GM19238 (cell line): ENCODE data around the gene RGS6.

Experiments
- DNase-seq: peaks from one replicate; pipeline ENCODE4 v3.0.0; 2011; ENCODE audit warnings: low spot score; ENCODE audit not compliant: insufficient read length

RGS6 gene

DNA sequence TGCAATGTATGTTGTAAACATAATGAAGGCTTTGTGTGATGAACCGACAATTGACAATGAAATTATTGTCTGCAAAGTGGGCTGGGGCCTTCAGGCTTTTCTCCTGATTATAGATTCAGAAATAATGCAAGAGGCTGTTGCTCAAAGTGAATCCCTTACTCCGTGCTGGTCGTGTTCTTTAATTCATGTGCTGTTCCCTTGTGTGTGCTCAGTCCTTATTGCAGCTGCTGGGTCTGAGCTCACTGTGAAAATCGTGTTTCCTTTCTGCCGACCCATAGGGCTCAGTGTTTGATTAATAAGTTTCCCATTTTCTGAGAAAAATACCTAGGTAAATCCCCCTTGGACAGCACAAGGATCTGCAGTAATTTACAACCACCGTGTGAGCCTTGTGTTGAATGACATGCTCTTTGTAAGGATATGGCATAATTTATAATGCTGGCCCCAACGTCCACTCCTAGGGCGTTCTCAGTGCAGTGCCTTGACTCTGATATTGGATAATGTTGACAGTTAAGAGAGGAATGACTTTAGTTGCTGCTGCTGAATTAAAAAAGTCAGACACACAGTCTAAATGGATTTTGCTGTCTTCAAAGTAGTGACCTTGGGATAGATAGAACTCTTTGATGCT lies 81.6 kb downstream of the RGS6 start:
- DNase-seq = no peak

DNA sequence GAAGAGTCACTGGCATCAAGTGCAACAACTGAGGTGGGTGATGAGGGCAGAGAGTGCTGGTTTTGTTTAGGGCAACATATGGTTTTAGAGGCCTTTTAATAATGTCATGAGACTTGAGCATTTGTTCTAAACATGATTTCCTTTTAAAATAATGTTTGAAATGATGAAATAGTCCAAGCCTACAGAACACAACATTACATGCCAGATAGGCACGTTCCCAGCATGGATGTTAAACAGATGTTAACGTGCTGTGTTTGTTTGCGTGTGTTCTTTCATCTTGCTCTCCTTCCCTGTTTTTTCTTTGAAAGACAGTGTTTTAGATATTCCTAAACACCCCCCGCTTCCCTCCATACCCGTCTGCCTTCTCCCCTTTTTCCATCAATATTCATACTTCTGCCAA lies 82.3 kb downstream of the RGS6 start:
- DNase-seq = no peak

DNA sequence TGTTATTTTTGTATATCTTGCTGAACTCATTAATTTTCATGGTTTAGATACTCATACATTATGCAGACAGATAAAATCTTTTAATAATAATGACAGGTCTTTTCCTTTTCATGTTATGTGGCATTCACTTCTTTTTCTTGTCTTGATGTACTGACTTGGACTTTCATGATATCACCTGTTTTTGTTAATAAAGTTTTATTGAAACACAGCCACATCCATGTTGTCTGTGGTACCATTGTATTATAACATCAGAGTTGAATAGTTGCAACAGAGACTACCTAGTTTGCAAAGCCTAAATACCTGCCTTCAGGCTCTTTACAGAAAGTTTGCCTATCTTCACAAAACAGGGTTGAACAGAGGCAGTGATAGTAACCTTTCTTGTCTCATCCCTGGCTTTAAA lies 85.1 kb downstream of the RGS6 start:
- no peak for DNase-seq

DNA sequence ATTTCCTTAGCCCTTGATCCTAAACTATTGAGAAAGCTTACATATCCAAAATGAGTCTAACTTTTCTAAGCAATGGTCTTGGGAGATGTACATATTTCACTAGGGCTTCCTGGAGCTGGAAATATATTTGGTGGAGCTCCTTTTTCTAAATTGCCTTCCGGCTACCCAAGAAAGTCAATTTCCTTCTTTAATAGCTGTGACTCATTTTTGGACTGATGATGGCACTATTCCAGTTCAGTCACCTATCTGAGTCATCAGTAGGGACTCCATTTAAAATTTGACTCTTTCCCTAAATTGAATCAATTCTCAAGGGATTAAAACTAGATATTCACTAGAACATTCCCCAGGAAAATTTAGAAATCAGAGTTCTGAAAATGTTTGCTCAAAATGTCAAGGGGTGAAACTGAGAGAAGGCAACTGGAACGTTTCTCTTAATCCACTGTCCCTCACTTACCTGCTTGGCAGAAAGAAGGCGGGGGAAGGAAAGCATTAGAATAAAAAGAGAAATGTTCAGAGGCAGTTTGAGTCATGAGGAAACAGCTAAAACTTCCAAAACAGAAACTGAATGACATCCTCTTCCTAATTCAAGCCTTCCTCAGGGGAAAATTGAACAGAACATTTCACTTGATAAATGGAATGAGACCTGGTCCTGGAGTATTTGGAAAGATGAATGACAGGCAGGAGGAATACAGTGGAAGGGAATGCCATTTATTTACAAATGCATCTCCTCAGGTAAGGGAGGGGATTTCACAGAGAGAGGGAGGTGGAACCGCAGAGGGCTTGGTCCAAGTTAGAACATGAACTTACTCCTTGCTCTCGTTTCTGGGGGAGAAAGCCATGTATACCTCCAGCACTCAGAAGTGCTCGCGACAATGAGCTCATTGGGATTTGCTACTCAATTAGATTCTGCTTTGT lies 91.2 kb downstream of the RGS6 start:
- no peak for DNase-seq

DNA sequence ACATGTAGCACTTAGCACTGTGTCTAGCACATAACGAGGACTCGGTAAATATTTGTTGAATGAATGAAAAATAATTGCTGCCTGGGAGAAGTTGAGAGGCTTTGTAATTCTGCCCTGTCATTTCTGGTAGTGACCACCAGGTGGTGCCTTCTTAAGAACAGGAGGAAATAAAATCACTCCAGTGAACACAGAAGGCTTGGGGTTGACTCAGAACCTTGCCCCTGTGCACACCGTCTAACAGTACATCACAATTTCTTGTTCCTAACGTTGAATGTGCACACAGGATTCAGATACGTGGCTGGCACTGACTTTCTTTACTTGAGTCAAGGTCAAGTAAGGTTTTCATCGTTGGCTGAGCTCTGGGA lies 91.8 kb downstream of the RGS6 start:
- no peak for DNase-seq

DNA sequence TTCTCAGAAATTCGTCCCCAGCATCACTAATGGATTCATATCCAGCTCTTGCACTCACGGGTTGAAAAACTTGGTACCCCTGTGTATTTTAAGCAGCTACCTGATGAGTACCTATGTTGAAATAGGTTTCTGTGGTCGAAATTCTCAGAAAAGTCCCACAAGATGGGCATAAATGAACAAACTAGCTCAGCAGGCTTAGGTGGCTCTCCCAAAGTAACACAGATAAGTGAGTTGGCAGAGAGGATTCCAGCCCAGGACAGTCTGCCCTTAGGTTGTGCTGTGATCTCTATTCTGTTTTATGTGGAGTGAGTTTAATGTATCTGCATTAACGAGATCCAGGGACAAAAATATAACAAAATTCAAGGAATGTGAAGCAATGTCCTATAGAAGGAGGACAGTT lies 92.3 kb downstream of the RGS6 start:
- no peak for DNase-seq

DNA sequence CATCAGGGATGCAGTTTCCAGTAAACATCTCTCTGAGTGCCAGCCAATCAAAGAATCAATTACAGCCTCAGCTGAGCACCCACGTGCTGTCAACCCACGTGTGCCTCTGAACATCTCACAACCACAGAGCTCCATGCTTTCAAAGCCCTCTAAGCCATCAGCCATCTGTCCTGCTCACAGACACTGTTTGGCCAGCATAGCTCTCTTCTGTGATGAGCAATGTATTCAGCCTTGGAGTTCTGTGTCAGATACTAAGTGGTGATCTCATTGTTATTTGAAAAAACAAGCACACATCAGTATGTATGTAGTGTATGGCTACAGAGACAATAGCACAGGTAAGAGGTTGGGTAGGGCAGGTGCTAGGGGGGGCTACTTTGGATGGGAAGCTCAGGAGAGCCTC lies 94.3 kb downstream of the RGS6 start:
- DNase-seq = no peak

DNA sequence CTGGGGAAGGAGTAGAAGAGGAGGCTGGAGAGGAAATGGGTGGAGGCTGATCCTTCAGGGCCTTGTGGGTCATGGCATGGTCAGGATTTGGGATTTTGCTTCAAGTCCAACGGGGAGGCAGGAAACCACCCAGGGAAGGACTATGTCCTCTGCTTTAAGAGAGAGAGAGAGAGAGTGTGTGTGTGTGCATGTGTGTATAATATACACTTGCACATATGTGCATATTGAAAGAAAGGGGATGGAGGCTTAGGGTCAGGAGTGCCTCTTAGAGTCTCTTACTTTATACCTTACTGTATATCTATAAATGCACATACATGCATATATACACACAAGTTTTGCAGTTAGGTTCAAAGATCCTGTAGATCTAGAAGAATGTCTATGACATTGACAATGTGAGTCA lies 94.8 kb downstream of the RGS6 start:
- DNase-seq = no peak

DNA sequence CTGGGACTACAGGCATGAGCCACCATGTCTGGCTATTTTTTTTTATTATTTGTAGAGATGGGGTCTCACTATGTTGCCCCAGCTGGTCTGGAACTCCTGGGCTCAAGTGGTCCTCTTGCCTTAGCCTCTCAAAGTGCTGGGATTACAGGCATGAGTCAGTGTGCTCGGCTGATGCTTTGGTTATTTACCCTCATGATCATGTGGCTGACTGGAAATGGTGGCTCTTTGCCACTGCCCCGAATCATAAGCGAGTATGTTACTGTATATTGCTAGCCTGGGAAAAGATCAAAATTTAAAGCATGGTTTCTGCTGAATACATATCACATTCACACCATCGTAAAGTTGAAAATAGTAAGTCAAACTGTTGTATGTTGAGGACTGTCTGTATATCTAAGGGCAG lies 101.1 kb downstream of the RGS6 start:
- no peak for DNase-seq

DNA sequence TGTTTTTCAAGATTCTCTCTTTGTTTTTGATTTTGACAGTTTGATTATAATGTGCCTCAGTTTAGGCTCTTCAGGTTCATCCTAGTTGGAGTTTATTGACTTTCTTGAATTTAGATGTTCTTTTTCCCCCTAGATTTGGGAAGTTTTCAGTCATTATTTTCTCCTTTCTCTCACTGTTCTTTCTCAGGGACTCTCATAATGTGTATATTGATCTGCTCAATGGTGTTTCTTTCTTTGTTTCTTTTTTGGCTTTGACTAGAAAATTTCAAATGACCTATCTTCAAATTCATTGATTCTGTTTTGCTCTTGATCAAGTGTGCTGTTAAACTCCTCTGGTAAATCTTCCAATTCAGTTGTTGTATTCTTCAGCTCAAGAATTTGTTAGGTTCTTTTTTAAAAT lies 108.3 kb downstream of the RGS6 start:
- DNase-seq = no peak

DNA sequence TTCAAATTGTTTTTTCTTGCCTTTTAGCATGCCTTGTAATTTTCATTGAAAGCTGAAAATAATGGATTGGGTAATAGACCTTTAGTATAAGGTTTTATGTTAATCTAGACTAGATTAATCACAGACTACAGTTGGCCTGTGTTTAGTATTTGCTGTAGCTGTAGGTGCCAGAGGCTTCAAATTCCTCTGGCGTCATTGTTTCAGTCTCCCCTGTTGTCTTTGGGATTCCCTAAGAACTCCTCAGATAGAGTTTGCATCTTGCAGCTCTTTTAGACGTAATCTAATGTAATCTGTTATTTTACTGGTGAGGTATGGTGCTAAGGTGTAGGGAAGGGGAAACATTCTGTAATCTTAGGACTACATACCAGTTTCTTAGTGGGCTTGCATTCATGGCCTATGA lies 113.0 kb downstream of the RGS6 start:
- DNase-seq = no peak

DNA sequence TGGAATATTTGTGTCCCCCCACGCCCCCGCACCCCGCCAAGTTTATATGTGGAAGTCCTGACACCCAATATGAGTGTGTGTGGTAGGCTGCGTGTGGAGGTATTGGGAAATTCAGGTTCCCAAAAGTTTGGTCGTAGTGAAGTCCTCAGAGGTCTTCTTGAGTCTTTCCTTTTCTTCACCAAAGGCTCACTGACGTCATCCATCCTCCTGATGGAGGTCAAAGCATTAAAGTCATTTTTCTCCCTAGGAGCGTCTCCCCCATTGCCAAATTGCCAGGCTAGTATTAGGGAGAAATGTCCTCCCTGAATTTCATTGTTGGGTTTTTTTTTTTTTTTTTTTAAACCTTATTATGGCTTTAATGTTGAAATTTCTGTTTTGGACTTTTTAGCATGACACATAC lies 113.7 kb downstream of the RGS6 start:
- DNase-seq = no peak

DNA sequence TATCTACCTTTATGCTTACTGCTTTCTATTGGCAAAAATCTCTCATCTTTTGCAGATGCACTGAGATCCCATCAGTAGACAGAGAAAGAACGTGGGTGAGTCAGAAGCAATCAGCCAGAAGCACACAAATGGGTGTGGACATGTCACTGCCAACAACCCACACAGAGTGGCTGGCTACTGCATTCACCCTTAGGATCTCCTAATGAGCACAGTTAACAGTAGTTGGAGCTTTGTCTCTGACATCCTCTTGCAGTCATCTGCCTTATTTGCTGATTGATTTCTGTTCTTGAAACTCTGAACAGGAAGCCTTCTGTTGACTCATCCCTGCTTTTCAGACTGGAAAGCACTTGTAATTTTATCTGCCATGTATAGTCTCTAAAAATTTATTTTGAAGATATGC lies 117.2 kb downstream of the RGS6 start:
- peak; percentile 6 for DNase-seq

DNA sequence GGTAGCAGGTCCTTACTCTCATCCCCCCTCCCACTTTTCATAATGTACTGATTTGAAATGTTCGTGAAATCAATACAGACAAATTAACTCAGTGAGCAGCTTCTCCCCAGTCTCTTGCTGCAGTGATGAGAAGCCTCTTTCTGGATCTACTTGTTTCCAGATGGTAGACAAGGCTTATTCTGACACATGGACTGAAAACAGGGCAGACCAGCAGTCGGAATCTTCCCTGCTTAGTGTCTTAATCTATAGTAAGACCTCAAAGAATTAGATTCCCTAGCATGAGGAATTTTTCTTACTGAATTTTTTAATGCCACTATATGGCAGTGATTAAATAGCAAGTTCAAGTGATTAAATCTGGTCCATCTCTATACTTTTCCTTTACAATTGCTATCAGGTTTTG lies 120.1 kb downstream of the RGS6 start:
- DNase-seq = no peak

DNA sequence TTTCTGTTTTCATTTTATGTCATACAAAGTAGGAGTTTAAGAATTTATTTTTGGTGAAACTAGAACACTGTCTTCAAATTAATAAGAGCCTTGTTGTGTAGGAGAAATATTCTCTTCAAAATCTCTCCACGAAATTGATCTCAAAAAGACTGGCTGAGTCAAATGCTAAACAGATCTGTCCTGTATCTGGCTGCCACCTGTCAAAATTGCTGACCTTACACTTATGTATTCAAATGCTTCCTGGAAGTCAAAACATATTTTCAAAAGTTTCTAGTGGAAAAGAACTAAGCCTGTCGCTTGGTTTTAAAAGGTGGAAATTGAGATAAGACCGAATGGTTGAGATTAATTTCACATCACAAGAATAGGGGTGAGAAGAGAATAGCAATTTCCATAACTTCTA lies 121.4 kb downstream of the RGS6 start:
- no peak for DNase-seq

DNA sequence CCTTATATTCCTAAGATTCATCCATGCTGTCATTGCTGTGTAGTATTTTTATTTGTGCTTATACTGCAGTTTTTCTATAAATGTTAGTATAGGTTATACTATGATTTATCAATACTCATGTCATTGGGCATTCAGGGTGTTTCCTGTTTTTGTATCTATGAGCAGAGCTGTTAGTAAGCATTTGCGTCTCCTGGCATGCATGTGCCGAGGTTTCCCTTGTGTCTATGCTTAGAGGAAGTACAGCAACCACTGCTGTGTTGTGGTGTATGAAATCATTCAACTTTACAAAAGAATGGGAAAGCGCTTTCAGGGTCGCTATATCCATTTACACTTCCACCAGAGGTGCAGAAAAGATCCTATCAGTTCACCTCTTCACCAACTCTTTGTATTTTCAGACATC lies 122.7 kb downstream of the RGS6 start:
- DNase-seq = no peak

DNA sequence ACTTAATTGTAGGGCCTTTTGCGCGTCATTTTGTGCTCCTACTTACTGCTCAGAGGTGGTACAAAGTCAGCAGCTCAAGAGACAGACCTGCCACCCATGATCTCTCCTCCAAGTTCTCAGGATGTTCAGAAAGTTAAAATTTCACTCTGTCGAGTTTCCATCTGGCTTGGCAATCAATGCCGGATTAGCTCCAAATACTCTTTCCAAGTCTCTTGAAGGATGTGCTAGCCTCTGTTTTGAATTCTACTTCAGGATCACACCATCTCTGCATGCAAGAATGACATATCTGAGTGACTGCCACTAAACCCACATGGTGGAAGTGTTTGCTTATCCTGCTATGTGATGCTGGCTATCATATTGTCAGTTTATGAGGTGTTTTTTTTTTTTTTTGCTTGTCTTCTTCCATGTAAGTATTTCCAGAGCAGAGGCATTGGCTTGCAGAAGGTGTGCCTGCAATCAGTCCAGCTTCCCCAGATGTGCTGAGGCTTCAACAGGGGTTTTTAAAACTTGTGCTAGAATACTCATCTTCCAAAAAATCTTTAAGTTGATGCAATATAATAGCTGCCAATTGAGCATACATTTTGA lies 125.6 kb downstream of the RGS6 start:
- no peak for DNase-seq

DNA sequence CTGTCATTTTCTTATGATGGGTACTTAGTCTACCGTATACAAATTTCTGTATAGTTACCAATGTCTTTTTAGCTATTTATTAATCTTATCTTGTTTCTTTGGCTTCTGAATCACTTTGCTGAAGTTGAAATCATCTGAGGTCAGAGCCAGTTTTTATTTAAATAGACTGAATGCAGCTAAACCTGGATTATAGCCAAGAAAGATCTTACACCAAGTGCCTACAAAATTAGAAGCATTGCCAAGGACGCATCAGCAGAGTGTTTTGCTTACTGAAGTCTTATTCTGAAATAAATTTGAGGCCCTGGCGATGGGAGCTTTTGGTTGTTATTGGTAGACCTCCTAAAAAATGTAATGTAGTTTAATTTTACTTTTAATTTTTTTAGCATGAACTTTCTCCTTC lies 128.2 kb downstream of the RGS6 start:
- DNase-seq = no peak

DNA sequence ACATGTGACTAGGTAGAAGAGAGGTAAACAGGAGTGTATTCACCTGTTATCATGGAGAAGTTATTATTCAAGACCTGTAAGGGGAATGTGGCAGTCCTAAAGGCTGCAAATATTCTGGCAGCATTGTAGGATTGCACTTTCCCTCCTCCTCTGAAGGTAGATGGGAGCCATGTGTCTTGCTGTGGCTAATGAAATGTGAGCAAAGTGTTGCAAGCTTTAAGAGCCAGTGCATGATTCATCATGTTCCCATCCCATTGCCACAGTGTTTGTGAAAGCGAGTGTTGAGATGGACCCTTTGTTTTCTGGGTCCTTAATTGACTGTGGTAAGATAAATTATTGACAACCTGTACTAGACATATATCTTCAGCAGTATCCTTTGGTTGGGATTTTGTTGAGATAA lies 128.7 kb downstream of the RGS6 start:
- no peak for DNase-seq

DNA sequence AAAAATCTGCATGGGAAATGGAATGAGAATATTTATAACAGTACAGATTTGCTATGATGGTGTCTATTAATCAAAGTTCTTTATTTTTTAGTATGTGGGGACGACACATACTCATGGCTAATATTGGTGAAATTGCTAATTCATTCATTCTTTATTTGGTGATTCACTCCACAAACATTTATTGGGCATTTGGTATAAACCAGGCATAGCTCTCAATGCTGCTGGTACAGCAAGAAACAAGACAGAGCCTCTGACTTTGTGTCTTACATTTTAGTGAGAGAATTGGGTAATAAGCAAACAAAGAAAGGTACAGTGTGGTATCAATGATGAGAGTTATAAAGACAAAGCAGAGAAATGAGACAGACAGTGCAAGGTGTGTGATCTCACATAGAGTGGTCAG lies 129.5 kb downstream of the RGS6 start:
- no peak for DNase-seq

DNA sequence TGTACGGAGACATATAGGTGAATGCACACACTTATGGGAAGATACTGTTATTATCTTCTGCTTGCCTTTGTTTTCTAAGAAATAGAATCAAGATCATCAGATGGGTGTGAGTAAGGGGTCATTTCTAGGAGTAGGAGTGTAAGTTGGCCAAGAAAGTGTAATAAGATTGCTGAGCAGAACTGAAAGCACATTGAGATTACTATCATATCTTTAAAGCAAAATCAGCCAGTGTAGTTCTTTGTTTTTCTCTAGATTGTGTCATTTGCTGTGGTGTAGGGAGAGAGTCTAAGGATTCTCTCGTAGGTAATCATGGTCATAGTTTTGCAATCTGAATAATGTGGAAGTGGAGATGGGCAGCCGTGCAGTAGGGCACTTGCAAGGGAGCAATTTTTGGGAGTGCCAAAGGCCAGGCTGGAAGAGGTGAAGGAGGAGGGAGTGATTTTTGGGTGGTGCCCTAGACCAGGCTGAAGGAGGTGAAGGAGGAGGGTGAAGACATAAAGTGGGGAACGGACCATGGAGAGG lies 131.6 kb downstream of the RGS6 start:
- no peak for DNase-seq

DNA sequence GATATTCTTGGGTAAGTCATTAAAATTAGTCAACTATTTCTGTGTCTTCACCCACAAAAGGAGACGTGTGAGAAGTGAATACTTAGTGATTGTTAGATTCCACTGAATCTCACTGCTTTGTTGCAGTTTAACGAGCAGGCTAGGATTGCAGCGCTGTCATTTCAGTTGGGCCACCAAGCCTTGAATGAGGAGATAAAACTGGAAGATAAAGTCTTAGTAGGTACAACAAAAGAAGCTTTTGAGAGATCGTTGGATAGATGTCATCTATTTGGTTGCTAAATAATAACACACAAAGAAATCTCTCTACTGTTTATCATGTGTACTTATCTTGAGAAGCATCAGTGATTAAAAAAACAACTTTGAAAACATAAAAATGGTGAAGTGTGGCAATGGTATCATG lies 132.3 kb downstream of the RGS6 start:
- no peak for DNase-seq

DNA sequence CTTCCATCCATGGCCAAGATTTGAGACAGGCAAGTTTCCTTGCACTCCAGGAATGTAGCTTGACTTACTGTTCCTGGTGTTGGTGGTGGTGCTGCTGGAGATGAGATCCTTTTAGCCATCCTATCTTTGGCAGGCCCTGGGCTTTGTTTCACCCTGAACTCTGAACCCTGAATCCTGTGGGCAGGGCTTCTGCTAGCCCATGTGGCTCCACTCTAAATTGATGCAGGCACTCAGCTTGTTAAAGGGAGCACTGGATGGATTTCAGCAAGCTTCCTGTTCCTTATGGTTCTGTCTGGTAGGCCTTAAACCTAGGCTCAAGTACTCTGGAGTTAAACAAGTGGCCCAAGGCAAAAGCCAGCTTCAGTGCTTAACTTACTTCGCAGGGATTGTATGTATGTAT lies 138.2 kb downstream of the RGS6 start:
- no peak for DNase-seq
